H1 (cell line): ENCODE measurements around the gene BRMS1L. TPM values are rescaled to one million over a fixed set of nuclear protein-coding genes. Genes with fewer than 3 reads are reported as not detected.
A peak's percentile ranks its signal among the peaks of the same experiment; 100 is the strongest.

ENCODE experiments used
- ATF2 ChIP-seq: IDR thresholded peaks from 2 replicates; pipeline ENCODE4 v1.6.1; 2012; ENCODE audit warnings: low read length, inconsistent platforms
- CTCF ChIP-seq, 3 experiments: IDR thresholded peaks; 1 replicate in 2 of 3; 2 replicates in 1 of 3; pipeline versions ENCODE4 v1.5.1 to v1.6.1; 2011; ENCODE audit warnings: low read length in 3 of 3, mild to moderate bottlenecking in 3 of 3, inconsistent platforms in 2 of 3, low read depth in 1 of 3, moderate library complexity in 1 of 3; ENCODE audit not compliant: insufficient read depth in 1 of 3; ENCODE audit errors: control extremely low read depth in 1 of 3
- POLR2AphosphoS5 ChIP-seq: IDR thresholded peaks from 2 replicates; pipeline ENCODE4 v1.6.1; 2011; ENCODE audit warnings: low read depth, low read length
- RAD21 ChIP-seq, 2 experiments: IDR thresholded peaks in 1 of 2; conservative IDR thresholded peaks in 1 of 2; 2 replicates each; pipeline ENCODE4 v1.6.1; 2011; ENCODE audit warnings: low read depth in 2 of 2, low read length in 2 of 2, improper control_type of control experiment in 1 of 2, inconsistent platforms in 1 of 2, mild to moderate bottlenecking in 1 of 2, moderate library complexity in 1 of 2
- SIN3A ChIP-seq, 2 experiments: IDR thresholded peaks in 1 of 2; conservative IDR thresholded peaks in 1 of 2; 2 replicates each; pipeline ENCODE4 v1.6.1; 2011 to 2012; ENCODE audit warnings: low read length in 2 of 2, improper control_type of control experiment in 1 of 2, low read depth in 1 of 2, mild to moderate bottlenecking in 1 of 2
- YY1 ChIP-seq: IDR thresholded peaks from 2 replicates; pipeline ENCODE4 v1.6.1; 2011; ENCODE audit warnings: low read depth, mild to moderate bottlenecking, low read length
- polyA plus RNA-seq, 7 experiments: library from polyadenylated mRNA; depleted of rRNA in 3 of 7; stranded (reverse) in 5 of 7; unstranded in 2 of 7; fragments of >200 nt in 5 of 7; fragments of 200-250 nt in 2 of 7; gene quantifications; 1 replicate in 5 of 7; 2 replicates in 1 of 7; 4 replicates in 1 of 7; pipeline versions ENCODE4 v1.2.1 to v1.2.3, GENCODE V29; 2011 to 2013; ENCODE audit warnings: missing spikeins in 2 of 7, mixed read lengths in 2 of 7
- total RNA-seq: library from RNA; stranded (reverse); fragmentation: NEBNext Ultra II Directional; extraction: Animal tissue kit (Norgen Biotek cat#: 25700); gene quantifications from 2 replicates; pipeline ENCODE4 v1.2.1, GENCODE V29; 2021

Gene BRMS1L
- total and polyA plus RNA-seq, 2 of the 8 experiments (the other 6 are each of a cell fraction or from before 2014, with no cell fraction given), result 4.4 to 10.9 TPM

- TF ChIP-seq YY1 (peak; percentile 66; the same call in 1 of the 2 replicates), ATF2 (peak; percentile 86; the same call in 1 of the 2 replicates), RAD21 (IDR thresholded peaks at IDR 0.05 in 1 of 2, conservative IDR thresholded peaks at IDR 0.05 in 1 of 2; ENCODE audit: low read depth in 2 of 2, low read length in 2 of 2) (peak in 1 of 2 experiments; percentile 25; a peak in 1 of 4 replicates), POLR2AphosphoS5 (peak; percentile 89), SIN3A (conservative IDR thresholded peaks at IDR 0.05 in 1 of 2, IDR thresholded peaks at IDR 0.05 in 1 of 2; ENCODE audit: low read depth in 1 of 2, low read length in 2 of 2) (0 out of 4 replicates have a peak, but pooled peaks of 1 of the 2 experiments have one; percentile 76), CTCF (IDR thresholded peaks at IDR 0.05; ENCODE audit: control extremely low read depth in 1 of 3, insufficient read depth in 1 of 3, low read depth in 1 of 3, low read length in 3 of 3) (peak; percentile 29 to 58 (median 38); a peak in 3 of 4 replicates)
These were observed 17.2 kb upstream of the BRMS1L start, which contains the start of gene RALGAPA1 (continued) for GRCh38 chr14:35808638-35809563.
